HL-60/S4 treated with retinoic acid at 250 ng/mL for 4 days and 3 days (cell line): ENCODE results near the gene ATXN7L2.
"Not testable (repeated sequence)": the region's sequence is repeated elsewhere in the genome, so short reads cannot be mapped to it uniquely, and the experiment has no call there.

ENCODE experiments used
- in situ Hi-C: fragments of 300-500 bp; cut with MboI; formaldehyde crosslinking; loops from 2 replicates; pipeline ENCODE4 v1.7.0; 2022; ENCODE audit warnings: low sequenced_read_pairs

ATXN7L2 gene

DNA sequence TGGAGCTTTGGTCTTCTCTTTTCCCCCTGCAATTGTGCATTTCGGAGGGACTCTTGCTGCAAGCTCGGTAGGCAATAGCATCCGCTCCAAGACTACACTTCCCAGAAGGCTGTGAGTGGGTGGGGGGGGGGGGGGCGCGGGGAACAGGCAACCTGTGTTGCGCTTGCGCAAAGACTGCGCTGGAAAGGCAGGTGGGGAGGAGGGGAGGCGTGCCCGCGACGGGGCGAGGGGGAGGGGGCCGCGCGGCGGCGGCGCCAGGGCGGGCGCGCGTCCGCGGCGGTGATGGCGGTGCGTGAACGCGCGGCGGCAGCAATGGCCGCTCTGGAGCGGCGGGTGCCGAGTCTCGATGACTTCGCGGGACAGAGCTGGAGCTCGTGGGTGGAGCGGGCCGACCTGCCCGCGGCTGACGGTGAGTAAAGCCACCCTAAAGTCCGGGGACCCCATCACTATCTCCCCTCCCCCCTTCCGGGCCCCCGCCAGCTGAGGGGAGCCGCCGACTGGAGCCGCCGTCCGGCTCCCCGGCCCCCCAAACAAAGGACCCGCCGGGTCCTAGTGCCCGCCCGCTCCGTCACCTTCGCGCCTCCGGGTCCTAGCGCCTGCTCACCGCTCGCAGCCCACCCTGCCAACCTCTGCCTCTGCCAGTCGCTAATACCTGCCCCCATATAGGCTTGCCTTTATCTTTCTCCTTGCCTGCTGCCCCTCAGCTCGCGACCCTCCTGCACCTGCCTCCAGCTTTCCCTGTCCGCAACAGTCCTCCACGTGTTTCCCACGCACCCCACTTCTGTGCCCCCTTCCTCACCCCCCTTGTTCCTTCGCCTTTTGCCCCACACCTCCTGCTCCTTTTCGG lies at the start of gene ATXN7L2:
TSS of gene ATXN7L2 (plus strand) at position 234 of the 847 bp plus-strand sequence. CDS start at position 283, 49 bp downstream.
- in situ Hi-C loops, result no loop called here

GRCh38 chr1:109434484-109434883 lies 49.2 kb upstream of the ATXN7L2 start:
- in situ Hi-C loops, result no loop called here

DNA sequence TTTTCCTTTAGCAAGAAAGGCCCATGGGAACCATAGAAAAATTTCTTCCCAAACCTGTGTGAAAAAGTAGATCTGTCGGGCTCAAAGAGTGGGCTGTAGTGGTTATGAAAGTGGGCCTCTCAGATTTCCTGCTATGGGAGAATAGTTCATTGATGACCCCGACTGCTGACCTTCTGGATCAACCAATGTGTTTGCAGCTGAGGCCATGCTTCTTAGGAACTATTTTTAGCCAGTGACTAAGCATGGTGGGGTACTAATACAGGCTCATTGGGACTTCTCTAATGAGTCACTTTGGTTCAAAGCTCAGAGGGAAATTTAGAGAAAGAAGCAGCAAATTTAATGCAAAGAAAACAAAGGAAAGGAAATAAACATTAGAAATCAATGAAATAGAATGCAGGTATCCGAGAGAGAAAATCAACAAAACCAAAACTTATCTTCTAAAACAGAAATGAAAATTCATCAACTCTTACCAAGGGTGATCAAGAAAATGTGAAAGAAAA lies 44.9 kb upstream of the ATXN7L2 start:
- in situ Hi-C loops, result no loop called here

GRCh38 chr1:109441069-109441468 lies 42.6 kb upstream of the ATXN7L2 start:
- in situ Hi-C loops, result no loop called here

- in situ Hi-C loops, result no loop called here
Measured at GRCh38 chr1:109443476-109443875, 40.2 kb upstream of the ATXN7L2 start.

- in situ Hi-C loops, result no loop called here
Measured at GRCh38 chr1:109444346-109444745, 39.4 kb upstream of the ATXN7L2 start.

DNA sequence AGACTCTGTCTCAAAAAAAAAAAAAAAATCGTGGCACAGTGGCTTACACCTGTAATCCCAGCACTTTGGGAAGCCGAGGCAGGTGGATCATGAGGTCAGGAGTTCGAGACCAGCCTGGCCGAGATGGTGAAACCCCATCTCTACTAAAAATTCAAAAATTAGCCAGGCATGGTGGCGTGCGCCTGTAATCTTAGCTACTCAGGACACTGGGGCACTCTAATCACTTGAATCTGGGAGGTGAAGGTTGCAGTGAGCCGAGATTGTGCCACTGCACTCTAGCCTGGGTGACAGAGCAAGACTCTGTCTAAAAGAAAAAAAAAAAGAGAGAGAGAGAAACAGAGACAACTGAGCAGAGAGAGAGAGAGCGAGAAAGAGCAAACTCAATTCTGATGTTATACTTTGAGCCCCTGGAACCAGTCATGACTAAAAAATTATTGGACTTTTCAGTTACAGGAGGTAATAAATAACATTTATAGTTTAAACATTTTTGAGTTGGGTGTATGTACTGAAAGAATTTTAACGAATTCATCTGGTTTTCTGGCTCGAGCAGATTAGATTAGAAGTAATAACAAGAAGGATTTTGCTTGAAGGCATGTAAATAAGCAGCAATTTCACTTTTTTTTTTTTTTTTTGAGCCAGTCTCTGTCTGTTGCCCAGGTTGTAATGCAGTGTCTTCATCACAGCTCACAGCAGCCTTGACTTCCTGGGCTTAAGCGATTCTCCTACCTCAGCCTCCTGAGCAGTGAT lies 37.6 kb upstream of the ATXN7L2 start:
- in situ Hi-C loops, result not testable (repeated sequence)

DNA sequence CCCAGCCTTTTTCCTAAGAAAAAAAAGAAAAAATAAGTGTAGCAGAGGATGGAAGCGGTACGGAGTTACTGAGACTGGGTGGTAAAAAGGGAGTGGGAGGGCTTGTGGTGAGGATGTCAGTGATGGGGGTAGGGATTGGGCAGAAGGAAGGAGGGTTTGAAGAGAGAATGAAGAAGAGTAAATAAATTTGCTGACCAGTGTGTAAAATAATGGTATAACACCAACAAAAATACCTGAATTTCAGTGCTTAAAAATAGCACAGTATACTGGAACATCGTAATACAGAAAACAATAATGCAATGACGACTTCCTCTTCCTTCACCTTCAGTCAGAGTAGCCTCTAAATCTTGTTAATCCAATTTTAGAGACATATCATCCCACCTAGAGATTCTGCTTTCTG lies 36.2 kb upstream of the ATXN7L2 start:
- in situ Hi-C loops, result no loop called here

DNA sequence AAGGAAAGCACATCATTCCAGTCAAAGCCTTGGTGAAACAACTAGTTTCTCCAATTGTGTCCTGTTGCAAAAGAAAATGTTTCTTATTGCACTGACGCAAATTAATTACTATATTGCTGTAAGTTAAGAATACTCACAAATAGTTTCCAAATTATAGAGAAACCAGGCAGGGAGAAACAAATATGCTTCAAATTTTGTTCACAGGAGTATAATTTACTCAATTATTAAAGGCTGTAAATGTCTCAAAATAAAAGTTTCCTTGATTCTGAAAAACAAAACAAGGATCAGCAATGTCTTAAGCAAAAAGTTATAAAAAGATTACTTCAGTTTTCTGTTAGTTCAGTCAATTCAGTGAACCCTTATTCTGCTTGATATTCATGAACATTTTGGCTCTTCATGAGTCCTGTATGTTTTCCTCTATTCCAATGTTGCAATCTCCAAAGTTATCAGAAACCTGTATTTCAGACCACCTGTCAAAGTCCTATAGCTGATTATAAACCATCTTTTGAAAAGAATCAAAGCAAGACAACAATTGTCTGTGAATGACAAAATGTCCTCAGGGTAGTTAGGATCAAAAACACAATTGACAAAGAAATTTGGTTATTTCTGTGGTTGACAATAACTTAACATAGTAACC lies 29.1 kb upstream of the ATXN7L2 start:
- in situ Hi-C loops, result no loop called here

DNA sequence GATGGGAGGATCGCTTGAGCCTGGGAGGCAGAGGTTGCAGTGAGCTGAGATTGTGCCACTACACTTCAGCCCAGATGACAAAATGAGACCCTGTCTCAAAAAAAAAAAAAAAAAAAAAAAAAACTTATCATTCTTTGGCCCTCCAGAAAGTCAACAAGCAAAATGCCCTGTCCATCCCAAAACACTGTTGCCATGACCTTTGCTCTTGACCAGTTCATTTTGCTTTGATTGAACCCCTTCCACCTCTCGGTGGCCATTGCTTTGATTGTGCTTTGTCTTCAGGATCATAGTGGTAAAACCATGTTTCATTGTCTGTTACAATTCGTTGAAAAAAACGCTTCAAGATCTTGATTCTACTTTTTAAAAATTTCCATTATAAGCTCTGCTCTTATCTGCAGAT lies 25.9 kb upstream of the ATXN7L2 start:
- in situ Hi-C loops, result no loop called here

DNA sequence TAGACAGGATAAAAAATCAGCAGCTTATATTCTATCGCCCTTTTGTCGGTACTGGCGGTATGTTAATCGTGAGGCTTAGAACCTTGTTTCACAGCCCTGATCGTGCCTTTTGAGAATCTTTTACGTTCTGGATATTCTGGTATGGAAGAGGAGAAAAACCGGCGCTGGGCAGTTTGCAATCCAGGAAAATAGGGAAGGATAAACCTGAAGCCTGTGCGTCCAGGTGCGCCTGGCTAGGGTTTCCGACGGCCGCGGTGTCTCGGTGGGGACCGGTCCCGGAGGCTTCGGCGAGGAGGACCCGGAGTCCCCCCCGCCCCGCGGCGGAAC lies 17.6 kb upstream of the ATXN7L2 start:
- in situ Hi-C loops, result no loop called here

DNA sequence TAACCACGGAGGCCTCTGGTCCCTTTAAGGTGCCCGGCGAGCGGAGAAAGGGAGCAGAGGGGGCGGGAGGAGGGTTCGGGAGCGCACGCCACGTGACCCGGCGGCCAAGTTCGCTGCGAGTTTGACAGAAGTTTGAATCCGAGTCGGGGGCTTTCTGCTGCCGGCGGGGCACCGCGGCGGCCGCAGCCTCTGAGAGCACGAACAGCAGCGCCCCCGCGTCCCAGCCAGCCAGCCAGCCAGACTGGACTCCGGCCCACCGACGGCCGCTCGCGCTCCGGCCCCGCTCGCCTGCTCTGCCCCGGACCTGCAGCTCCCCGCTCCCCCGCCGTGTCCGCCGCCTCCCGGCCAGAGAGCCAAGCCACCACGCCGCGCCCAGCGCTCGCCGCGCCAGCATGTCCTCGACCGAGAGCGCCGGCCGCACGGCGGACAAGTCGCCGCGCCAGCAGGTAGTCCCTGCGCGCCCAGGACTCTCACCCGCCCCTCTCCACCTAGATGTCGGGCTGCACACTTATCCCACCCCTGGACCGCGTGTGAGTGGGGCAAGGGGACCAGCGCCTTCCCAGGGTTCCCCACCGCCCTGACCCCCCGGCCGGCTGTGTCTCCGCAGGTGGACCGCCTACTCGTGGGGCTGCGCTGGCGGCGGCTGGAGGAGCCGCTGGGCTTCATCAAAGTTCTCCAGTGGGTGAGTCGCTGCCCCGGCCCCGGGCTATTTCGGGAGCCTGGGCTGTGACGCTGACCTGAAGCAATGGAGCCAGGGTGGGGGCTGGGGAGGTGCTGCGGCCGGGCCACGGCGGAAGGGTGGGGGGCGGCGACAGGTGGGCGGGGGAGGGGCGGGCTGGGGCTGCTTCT lies 17.0 kb upstream of the ATXN7L2 start, which contains the start of gene SYPL2:
TSS of gene SYPL2 (plus strand) at position 95 of the 849 bp plus-strand sequence. CDS start at position 393, 298 bp downstream.
- in situ Hi-C loops, result no loop called here

DNA sequence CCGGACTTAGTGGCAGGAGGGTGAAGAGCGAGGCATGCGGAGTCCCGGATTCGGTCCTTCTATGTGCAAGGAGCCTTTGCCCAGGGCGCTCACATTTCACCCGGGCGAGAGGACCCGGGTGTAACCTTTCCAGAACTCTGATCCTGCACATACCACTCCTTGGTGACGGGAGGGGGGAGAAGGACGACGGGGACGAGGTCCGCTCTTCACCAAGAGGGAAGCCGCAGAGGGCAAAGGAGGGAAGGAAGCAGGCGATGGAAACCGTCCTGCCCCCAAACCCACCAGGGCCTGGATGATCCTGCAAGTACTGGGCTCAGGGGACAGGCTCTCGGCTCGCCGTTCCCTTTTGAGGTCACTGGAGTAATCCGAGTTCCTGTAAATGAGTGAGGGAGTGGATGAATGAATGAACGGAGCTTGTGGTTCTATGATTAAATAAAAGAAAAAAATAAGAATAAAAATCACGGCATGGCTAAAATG lies 16.4 kb upstream of the ATXN7L2 start:
- in situ Hi-C loops, result no loop called here

- in situ Hi-C loops, result no loop called here
Measured at GRCh38 chr1:109468061-109468460, 15.6 kb upstream of the ATXN7L2 start.

GRCh38 chr1:109468903-109469302 lies 14.8 kb upstream of the ATXN7L2 start:
- in situ Hi-C loops, result no loop called here

DNA sequence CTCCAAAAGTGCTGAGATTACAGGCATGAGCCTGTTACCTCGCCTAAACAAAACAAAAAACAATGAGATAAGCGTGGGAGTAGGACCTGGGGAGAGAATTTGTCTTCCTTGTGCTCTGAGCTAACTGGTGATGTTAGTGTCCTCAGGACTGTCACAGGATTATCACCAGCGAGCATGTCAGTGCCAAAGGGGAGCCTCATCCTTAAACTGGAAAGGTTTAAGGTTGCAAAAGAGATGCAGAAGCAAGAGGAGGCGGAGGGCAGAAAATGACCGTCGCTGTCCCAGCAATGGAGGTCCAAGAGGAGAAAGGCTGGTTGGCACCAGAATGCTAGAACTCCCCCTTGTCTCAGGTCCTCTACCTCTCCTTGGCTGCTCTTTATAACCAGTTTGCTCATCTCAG lies 13.5 kb upstream of the ATXN7L2 start:
- in situ Hi-C loops, result no loop called here

GRCh38 chr1:109472779-109473178 lies 10.9 kb upstream of the ATXN7L2 start:
- in situ Hi-C loops, result no loop called here

DNA sequence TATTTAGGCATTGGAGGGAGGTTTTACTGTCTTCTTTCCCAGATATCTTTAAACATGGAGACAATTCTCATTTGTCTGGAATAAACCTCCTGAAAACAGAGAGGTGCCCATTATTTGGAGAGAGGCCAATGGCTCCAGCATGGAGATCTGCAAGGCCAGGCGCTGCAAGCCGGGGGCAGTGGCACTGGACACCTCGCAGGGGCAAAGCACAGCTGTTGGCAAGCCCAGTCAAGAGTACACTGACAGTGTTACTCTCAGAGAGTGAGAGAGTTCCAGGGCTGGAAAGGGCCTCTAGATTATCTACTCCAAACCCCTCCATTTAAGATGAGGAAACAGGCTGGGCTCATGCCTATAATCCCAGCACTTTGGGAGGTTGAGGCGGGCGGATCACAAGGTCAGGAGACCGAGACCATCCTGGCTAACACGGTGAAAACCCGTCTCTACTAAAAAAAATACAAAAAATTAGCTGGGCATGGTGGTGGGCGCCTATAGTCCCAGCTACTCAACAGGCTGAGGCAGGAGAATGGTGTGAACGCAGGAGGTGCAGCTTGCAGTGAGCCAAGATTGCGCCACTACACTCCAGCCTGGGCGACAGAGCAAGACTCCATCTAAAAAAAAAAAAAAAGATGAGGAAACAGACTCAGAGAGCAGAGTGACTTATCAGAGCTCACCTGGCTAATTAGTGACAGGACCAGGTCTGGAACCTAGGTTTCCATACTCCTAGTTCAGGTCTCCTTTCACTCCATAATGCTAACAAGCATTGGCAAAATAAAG lies 10.2 kb upstream of the ATXN7L2 start:
- in situ Hi-C loops, result not testable (repeated sequence)

GRCh38 chr1:109474697-109475096 lies 9.0 kb upstream of the ATXN7L2 start:
- in situ Hi-C loops, result no loop called here

DNA sequence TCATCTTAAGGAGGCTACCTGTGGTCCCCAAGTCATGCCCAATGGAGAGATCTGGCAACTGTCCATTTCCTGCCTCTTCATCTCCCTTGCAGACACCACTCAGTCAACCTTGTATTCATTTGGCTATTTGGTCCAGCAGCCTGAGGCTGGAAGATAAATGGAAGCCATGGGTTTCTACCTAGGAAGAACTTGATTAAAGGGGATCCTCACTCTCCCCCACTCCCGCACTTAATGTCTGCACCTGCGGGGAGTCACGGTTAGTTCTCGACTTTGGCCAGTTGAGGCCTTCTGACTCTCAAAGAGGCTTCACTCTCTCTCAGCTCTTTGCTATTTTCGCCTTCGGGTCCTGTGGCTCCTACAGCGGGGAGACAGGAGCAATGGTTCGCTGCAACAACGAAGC lies 8.4 kb upstream of the ATXN7L2 start:
- in situ Hi-C loops, result no loop called here
